ENCODE measurements around the gene MPP2.
"Not testable (repeated sequence)": the region's sequence is repeated elsewhere in the genome, so short reads cannot be mapped to it uniquely, and the experiment has no call there.

MPP2 gene

GRCh38 chr17:43928609-43929008 is 21.3 kb upstream of the MPP2 start:
- DNase-seq, result no peak

DNA sequence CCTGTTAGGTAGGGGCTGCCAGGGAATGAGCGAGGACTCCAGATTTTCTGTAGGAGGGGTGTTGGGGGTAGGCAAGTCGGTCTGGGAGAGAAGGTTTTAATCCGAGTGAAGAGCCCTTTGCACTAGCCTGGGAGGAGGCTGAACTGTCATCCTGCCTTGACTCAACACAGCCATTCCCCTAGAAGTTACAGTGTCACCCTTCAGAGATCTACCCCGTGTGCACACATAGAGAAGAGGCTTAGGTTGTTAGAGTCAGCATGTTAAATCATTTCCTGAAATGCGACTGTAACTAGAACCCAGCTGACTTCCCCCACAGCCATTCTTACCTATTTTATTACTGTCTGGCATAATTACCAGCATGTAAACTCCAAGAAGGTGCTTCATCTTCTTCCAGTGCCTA is 20.6 kb upstream of the MPP2 start:
- not testable (repeated sequence) for DNase-seq

GRCh38 chr17:43927060-43927864 is 19.9 kb upstream of the MPP2 start:
- no peak for DNase-seq

- no peak for DNase-seq
Measured at GRCh38 chr17:43924558-43924957, 17.2 kb upstream of the MPP2 start.

DNA sequence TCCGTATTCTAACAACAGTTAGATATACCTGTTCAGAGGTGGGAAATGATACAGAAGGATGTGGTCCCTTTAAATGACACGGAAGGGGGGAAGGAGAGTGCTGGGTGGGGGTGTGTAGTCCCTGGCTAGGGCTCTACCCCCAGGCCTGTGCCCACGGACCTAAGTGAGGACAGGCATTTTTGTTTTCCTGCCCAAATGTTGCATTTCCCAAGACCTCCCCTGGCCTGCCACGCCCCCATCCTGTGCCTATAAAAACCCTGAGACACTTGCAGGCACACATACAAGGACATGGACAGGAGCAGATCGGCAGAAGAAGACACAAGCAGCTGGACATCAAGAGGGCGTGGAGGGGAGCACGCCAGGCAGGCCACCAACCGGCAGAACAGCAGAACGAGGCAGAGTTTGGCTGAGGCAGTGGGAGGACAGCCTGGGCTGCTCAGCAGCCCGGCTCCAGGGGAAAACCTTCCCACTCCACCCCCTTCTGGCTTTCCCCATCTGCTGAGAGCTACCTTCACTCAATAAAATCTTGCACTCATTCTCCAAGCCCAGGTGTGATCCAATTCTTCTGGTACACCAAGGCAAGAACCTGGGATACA is 13.3 kb upstream of the MPP2 start:
- no peak for DNase-seq

- DNase-seq, result no peak
Measured at GRCh38 chr17:43918026-43918389, 10.7 kb upstream of the MPP2 start.

DNA sequence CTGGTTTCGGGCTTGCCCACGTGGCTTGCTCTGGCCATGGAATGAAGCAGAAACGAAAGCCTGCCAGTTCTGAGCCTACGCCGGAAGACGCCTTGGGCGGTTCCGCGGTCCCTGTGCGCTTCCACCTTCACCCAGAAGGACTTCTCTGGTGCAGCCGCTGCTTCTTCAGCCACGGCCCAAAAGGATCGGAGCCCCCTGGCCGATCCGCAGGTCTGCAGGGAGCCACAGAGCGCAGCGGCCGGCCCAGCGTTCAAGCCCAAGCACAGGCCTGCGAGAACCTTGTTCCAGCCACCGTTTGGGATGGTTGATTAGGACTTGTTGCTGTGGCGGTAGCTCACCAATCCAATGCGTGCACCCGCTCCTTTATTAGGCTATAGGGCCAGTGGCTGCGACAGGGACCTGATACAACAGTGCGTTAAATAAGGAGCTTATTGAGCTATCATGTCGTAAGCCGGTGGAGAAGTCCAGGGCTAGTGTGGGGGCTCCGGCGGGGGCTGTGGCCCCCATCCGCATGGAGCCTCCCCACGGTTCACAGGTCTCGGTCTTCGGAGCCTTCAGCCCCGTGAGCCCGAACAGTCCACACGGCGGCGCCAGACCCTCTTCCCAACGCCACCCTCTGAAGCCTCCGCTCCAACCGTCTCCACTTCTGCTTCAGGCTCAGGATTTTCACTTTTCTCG is 10.2 kb upstream of the MPP2 start:
- peak; percentile 44 to 49 for DNase-seq

DNA sequence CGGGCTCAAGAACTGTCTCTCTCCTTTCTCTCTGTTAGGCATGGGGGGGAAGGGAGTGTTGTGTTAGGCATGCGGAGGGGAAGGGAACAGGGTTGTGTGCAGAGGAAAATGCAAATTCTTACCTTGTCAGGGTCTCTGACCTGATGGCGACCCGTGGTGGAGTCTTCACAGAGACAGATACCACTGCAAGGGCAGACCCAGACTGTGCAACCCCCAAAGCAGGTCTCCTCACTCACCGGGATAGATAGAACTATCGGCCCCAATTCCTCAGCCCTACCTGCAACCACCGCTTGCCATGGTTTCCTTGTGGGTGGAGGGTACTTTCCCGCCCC is 9.6 kb upstream of the MPP2 start:
- no peak for DNase-seq

- no peak for DNase-seq
Measured at GRCh38 chr17:43916385-43916784, 9.0 kb upstream of the MPP2 start.

DNA sequence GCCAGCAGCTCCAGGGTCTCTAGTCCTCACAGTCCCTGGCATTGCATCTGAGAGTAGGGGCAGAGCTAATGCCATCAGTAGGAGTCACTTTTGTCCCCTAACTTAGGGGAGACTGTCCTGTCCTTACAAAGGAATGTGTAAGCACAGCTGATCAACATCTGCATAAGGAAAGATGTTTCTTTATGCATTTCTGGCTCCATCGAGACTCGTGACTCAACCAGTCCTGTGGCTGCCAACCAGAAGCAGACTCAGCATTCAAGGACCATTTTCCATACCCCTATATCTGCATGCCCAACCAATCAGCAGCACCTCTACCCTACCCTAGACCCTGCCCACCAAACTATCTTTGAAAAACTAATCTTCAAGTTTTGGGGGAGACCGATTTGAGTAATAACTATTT is 8.2 kb upstream of the MPP2 start:
- DNase-seq, result no peak

- no peak for DNase-seq
Measured at GRCh38 chr17:43914451-43914850, 7.1 kb upstream of the MPP2 start.

DNA sequence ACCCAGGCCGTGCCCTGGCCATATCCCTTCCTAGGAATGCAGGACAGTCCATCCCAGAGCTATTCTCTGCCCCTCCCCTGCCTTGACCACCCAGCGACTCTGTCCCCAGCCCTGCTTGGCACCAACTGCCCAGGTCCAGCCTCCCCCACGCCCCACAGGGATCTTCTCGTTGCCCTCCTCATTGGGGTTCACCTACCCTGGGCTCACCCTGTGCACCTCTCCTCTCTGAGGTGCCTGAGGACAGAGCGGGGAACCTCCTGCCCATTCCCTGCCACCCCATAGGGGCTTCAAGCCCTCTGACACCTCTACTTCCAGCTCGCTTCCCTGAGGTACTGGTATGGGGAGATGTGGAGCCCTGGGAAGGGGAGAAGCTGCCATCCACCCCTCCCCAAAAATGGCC is 6.2 kb upstream of the MPP2 start:
- no peak for DNase-seq

- DNase-seq, result no peak
Measured at GRCh38 chr17:43912635-43913304, 5.4 kb upstream of the MPP2 start.

GRCh38 chr17:43911904-43912303 is 4.6 kb upstream of the MPP2 start:
- no peak for DNase-seq

- DNase-seq, result no peak
Measured at GRCh38 chr17:43909537-43910231, 2.3 kb upstream of the MPP2 start.

- peak; percentile 51 to 64 for DNase-seq
Measured at GRCh38 chr17:43907998-43908721, 824 bp upstream of the MPP2 start.

GRCh38 chr17:43906951-43907424 is 348 bp downstream of the MPP2 start:
- DNase-seq, result peak in 1 of 2 donors; percentile 22

- peak; percentile 45 to 49 for DNase-seq
Measured at GRCh38 chr17:43905985-43906852, 1.1 kb downstream of the MPP2 start.

GRCh38 chr17:43905400-43905984 is 1.8 kb downstream of the MPP2 start:
- no peak for DNase-seq

- DNase-seq, result no peak
Measured at GRCh38 chr17:43901861-43902589, 5.3 kb downstream of the MPP2 start.
